GM08714 (cell line): ENCODE data around the gene PDE3A.
"Not testable (repeated sequence)": the region's sequence is repeated elsewhere in the genome, so short reads cannot be mapped to it uniquely, and the experiment has no call there.

ENCODE experiments used
- H3K4me3 ChIP-seq: fragments of 200-500 bp; sonication (Bioruptor generic); 2 replicates; pipeline ENCODE4 v1.5.1; 2014; ENCODE audit warnings: mild to moderate bottlenecking, low read length, inconsistent platforms
- ZNF274 ChIP-seq: IDR thresholded peaks from 2 replicates; pipeline ENCODE4 v1.6.1; 2012; ENCODE audit warnings: mild to moderate bottlenecking, low read depth, low read length

Gene PDE3A

GRCh38 chr12:20368651-20369304 is 441 bp downstream of the PDE3A start:
- TF ChIP-seq ZNF274: no peak
- no peak overlapping the region for H3K4me3 ChIP-seq

DNA sequence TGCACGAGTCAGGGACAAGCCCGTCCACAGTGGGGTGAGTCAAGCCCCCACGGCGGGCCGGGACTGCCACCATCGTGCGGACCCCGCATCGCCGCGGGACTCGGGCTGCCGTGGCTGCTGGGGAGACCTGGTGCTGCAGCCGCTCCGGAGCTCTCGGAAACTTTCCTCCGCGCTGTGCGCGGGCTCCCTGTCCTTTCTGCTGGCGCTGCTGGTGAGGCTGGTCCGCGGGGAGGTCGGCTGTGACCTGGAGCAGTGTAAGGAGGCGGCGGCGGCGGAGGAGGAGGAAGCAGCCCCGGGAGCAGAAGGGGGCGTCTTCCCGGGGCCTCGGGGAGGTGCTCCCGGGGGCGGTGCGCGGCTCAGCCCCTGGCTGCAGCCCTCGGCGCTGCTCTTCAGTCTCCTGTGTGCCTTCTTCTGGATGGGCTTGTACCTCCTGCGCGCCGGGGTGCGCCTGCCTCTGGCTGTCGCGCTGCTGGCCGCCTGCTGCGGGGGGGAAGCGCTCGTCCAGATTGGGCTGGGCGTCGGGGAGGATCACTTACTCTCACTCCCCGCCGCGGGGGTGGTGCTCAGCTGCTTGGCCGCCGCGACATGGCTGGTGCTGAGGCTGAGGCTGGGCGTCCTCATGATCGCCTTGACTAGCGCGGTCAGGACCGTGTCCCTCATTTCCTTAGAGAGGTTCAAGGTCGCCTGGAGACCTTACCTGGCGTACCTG is 1.1 kb downstream of the PDE3A start:
- H3K4me3 ChIP-seq: no peak overlapping the region

DNA sequence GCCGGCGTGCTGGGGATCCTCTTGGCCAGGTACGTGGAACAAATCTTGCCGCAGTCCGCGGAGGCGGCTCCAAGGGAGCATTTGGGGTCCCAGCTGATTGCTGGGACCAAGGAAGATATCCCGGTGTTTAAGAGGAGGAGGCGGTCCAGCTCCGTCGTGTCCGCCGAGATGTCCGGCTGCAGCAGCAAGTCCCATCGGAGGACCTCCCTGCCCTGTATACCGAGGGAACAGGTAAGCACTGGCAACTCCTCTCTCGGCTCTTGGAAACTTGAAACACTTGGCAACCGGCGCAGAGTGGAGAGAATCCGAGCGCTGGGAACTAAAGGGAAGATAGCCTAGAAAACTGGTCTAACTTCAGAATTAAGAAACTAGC is 1.7 kb downstream of the PDE3A start:
- H3K4me3 ChIP-seq: no peak overlapping the region
- TF ChIP-seq ZNF274: no peak

More for the DNA sequence above, 1.1 kb downstream of the PDE3A start:
- TF ChIP-seq ZNF274: no peak

- H3K4me3 ChIP-seq: no peak overlapping the region
Measured at GRCh38 chr12:20370866-20371519, 2.7 kb downstream of the PDE3A start.

DNA sequence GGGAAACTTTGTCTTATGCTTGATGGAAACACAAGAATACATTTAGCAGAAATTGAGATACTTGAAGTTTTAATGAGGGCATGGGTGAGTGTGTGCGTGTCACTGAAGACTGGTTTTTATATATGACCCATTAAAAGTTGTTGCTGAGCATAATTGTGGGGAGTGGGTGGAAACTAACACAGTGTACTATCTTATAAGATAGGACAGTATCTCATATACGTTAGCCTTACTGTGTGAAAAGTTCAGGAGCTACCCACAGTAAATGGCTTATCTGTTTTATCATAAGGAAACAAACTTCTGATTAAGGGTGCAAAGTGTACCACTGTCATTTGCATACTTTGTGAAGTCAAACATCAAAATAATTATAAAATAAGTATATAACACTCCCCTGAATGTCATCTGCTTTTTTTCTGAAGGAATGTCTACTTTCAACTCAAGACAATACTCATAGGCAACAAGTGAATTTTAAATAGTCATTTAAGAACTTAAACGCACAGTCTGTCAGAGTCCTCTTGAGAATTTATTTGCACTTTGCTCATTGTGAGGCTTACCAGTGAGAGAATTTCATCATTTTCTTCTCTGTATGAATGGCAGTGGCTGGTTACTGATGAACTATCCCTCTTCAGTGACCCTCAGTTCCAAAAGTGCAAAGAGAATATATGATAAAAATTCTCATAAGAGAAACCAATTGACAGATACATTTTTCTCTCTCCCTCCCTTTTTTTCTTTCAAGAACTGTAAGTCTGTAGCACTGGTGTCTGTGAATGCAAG is 4.2 kb downstream of the PDE3A start:
- no peak overlapping the region for H3K4me3 ChIP-seq
- TF ChIP-seq ZNF274: no peak

More at GRCh38 chr12:20370866-20371519, 2.7 kb downstream of the PDE3A start:
- no peak for TF ChIP-seq ZNF274

DNA sequence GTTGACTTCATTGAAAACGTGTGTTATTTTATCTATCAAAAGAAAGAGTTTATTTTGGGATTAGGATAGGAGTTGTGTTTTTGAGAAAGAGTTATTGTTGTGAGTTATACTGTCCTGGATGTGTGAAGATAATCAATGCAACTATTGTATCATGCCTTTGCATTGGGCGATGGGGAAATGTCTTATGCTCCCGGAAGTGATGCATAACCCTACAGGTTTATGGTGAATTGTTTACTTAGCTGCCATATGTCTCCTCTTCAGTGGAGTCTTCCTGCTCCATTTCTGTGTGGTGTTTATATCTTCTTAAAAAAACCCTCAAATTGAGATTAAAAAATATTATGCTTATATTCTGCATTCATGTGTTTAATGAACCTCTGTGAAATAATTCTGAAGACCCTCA is 6.5 kb downstream of the PDE3A start:
- H3K4me3 ChIP-seq: no peak overlapping the region

GRCh38 chr12:20375560-20375959 is 7.2 kb downstream of the PDE3A start:
- no peak overlapping the region for H3K4me3 ChIP-seq
- no peak for TF ChIP-seq ZNF274

More for the DNA sequence above, 6.5 kb downstream of the PDE3A start:
- TF ChIP-seq ZNF274: no peak

DNA sequence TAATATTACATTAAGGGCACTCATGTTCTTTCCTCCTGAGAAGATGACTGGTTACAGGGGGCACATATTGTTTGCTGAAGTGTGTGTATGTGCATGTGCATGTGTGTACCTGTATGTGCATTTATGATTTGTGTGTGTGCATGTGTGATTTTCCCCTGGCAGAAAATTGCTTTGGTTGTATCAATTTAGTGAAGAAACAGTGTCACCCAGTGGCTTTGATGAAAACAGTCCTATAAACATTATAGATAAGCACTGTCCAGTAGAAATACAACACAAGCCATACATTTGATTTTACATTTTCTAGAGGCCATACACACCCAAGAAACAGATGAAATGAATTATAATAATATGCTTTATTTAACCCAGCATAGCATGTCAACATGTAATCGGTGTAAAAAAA is 8.6 kb downstream of the PDE3A start:
- no peak overlapping the region for H3K4me3 ChIP-seq
- TF ChIP-seq ZNF274: no peak

DNA sequence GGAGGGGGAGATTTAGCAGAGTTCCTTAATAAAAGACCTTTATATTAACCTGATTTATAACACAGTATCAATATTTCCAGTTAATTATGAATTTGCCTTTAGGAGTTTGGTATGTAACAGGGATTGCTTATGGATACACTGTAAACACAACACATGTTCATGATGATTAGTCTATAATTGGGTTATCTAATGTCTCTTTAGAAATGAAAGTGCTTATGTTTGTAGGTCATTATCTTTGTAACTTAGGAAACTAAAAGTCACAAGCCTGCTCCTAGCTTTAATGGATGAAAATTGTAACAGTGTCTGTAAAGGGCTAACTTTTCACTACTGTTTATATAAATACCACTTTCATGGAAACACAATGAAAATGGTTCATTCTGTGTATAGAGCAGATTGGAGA is 9.4 kb downstream of the PDE3A start:
- H3K4me3 ChIP-seq: no peak overlapping the region

DNA sequence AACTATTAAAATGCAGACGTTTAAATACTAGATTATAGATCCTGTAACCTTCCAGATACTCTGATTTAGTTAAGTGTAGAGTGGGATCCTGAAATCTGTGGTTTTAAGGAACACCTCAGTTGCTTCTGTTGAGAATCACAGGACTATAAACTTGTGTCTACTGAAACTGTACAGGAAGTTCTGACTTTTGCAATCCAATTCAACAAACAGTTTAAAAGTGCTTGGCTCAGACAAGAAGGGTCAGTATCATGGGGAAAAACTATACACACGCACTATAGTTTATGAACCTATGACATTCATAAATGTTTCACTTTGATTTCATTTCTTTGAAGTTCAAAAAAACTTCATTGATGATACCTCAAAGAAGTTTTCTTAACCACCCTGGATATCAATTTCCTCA is 13.8 kb downstream of the PDE3A start:
- TF ChIP-seq ZNF274: no peak
- H3K4me3 ChIP-seq: no peak overlapping the region

More for the DNA sequence above, 9.4 kb downstream of the PDE3A start:
- no peak for TF ChIP-seq ZNF274

DNA sequence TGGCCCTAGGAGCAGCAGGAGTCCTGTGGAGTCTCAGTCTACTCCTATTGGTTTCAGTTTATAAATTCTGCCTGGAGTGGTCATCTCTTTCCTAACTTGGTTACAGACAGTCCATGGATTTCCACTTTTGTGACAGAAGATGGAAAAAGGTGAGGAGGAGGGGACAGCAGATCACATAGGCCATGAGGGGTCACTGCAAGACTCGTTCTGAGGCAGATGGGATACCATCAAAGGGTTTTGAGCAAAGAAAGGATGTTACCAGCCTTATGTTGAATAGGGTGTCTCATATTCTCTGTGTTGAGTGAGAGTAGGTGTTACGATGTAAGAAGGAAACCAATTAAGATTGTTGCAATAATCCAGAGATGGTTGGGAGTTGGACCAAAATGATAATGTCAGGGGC is 15.3 kb downstream of the PDE3A start:
- no peak overlapping the region for H3K4me3 ChIP-seq
- no peak for TF ChIP-seq ZNF274

GRCh38 chr12:20384836-20385235 is 16.5 kb downstream of the PDE3A start:
- not testable (repeated sequence) for H3K4me3 ChIP-seq

DNA sequence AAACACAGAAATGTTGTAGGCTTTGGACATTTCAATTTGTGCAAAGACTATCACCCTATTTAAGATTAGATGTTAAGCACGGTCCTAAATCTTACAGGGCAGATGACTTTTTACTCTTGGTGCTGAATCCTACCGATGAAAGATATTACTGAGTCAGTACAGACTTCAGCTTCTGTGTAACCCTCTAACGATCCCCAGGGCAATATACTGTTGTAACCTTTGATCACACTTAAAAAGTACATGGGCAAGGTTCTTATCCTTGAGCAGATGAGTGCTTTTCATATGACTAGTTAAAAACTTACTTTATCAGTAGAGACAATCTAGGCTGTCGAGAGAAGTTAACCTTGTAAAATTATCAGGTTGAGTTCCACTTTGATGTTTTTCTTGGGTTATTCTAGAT is 22.5 kb downstream of the PDE3A start:
- TF ChIP-seq ZNF274: no peak

GRCh38 chr12:20392339-20392738 is 24.0 kb downstream of the PDE3A start:
- no peak for TF ChIP-seq ZNF274
- no peak overlapping the region for H3K4me3 ChIP-seq

More for the DNA sequence above, 22.5 kb downstream of the PDE3A start:
- H3K4me3 ChIP-seq: no peak overlapping the region
